Left lung (tissue), 10 donors: ENCODE measurements around the gene PIGN. TPM values are rescaled to one million over a fixed set of nuclear protein-coding genes. Genes with fewer than 3 reads are reported as not detected.

Source experiments
- ATAC-seq: fragments of 200-7000 bp; cut with Tn5 transposase; one replicate; pipeline ENCODE4 v1.9.1; 2020; ENCODE audit warnings: moderate library complexity
- DNase-seq, 4 donors: peaks; one replicate each; pipeline ENCODE4 v3.0.0-alpha.2; 2013 to 2020
- H3K27ac ChIP-seq, 2 donors: fragments of 200-600 bp; sonication (generic) in 1 of 2; one replicate each; pipeline versions ENCODE4 v1.5.0 to v1.8.0; 2020 to 2021
- H3K27me3 ChIP-seq, 2 donors: fragments of 200-600 bp; sonication (generic) in 1 of 2; one replicate each; pipeline versions ENCODE4 v1.5.0 to v1.8.0; 2020 to 2021
- H3K36me3 ChIP-seq, 2 donors: fragments of 200-600 bp; sonication (generic) in 1 of 2; one replicate each; pipeline versions ENCODE4 v1.5.0 to v1.8.0; 2020 to 2021
- H3K4me1 ChIP-seq, 2 donors: fragments of 200-600 bp; one replicate each; pipeline ENCODE4 v1.8.0; 2021
- H3K4me3 ChIP-seq, 2 donors: fragments of 200-600 bp; sonication (generic) in 1 of 2; one replicate each; pipeline versions ENCODE4 v1.5.0 to v1.8.0; 2020 to 2021; ENCODE audit warnings: mild to moderate bottlenecking in 1 of 2
- H3K9me3 ChIP-seq, 2 donors: fragments of 200-600 bp; sonication (generic) in 1 of 2; one replicate each; pipeline versions ENCODE4 v1.5.0 to v1.8.0; 2020 to 2021
- intact Hi-C, 2 donors: fragments of 100-400 bp; cut with DNase I; formaldehyde crosslinking; loops; one replicate each; pipeline versions ENCODE4 v1.11.2 to v1.14.2; 2022
- polyA plus RNA-seq, 6 donors: library from polyadenylated mRNA; unstranded; fragments of 120-200 nt; gene quantifications; one replicate each; pipeline ENCODE4 v1.2.1, GENCODE V29; 2013; ENCODE audit not compliant: insufficient read length in 6 of 6
- total RNA-seq, 2 donors: library from RNA; stranded (reverse); fragmentation: NEBNext Ultra II Directional; extraction: Animal tissue kit (Norgen Biotek cat#: 25700); gene quantifications; one replicate each; pipeline ENCODE4 v1.2.1, GENCODE V29; 2021
- TF ChIP-seq, protein P1 (sequence below), 2 donors: fragments of 200-600 bp; sonication (generic) in 1 of 2; IDR thresholded peaks; one replicate each; pipeline versions ENCODE4 v1.5.0 to v1.8.0; 2021; ENCODE audit warnings: antibody characterized with exemption in 2 of 2
- donor health status: DM: no; HTN: yes; CAD: no.
- donor health status: DM: no; HTN: no; CAD: no.

PIGN gene
- total and polyA plus RNA-seq, 8 donors: 28.1 to 36.8 (median 29.5) TPM

DNA sequence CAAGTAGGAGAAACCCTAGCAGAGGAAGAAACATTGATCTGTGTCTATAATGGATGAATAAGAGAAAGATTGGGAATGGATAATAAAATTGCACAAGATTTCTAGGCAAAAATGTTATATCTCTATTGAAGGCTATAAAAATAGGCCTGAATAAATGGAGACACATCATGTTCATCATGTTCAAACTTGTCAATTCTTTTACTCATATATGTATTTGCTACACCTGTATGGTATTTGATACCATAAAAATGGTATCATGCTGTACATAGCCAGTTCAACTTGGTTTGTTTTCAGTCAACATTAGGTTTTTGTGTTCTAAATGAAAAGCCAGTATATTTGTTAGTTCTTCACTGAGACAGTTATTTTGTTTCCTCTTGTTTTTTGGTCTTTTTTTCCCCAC, 161.9 kb downstream of the PIGN start:
- H3K27me3 ChIP-seq: no peaks in the 10 kb centered on the region
- intact Hi-C loops: no loop called here

DNA sequence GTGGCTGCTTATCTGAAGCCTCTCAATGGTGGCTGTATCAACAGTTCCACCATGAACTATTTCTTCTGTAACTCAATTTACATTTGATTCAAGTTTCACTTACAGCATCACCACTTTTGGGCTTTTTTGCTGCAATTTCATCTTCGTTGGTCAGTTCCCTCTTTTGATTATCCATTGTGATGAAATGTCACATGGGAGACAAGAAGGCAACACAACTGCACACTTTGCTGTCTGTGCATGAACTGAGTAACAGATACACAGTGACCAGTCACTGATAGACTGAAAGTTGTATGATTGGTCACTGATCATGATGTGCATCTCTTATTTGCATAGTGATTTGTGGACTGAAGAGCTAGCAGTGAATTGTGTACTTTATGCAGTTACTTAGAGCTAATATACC, 163.3 kb downstream of the PIGN start:
- Histone ChIP-seq H3K9me3 (no peaks in the 10 kb centered on the region), H3K4me3 (no peak overlapping the region), H3K4me1 (no peaks in the 10 kb centered on the region), H3K27me3 (no peaks in the 10 kb centered on the region), H3K27ac (no peak overlapping the region), H3K36me3 (no peaks in the 10 kb centered on the region)
- TF ChIP-seq, protein P1, sequence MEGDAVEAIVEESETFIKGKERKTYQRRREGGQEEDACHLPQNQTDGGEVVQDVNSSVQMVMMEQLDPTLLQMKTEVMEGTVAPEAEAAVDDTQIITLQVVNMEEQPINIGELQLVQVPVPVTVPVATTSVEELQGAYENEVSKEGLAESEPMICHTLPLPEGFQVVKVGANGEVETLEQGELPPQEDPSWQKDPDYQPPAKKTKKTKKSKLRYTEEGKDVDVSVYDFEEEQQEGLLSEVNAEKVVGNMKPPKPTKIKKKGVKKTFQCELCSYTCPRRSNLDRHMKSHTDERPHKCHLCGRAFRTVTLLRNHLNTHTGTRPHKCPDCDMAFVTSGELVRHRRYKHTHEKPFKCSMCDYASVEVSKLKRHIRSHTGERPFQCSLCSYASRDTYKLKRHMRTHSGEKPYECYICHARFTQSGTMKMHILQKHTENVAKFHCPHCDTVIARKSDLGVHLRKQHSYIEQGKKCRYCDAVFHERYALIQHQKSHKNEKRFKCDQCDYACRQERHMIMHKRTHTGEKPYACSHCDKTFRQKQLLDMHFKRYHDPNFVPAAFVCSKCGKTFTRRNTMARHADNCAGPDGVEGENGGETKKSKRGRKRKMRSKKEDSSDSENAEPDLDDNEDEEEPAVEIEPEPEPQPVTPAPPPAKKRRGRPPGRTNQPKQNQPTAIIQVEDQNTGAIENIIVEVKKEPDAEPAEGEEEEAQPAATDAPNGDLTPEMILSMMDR (IDR thresholded peaks at IDR 0.05): no peak
- ATAC-seq (no peak), DNase-seq (no peak)
- intact Hi-C loops: no loop called here

More for the DNA sequence above, 161.9 kb downstream of the PIGN start:
- ATAC-seq: no peak
- Histone ChIP-seq H3K36me3 (no peaks in the 10 kb centered on the region), H3K27ac (no peak overlapping the region), H3K4me3 (no peak overlapping the region), H3K4me1 (no peaks in the 10 kb centered on the region), H3K9me3 (no peaks in the 10 kb centered on the region)
- DNase-seq: no peak
- TF ChIP-seq, protein P1 (IDR thresholded peaks at IDR 0.05): no peak

DNA sequence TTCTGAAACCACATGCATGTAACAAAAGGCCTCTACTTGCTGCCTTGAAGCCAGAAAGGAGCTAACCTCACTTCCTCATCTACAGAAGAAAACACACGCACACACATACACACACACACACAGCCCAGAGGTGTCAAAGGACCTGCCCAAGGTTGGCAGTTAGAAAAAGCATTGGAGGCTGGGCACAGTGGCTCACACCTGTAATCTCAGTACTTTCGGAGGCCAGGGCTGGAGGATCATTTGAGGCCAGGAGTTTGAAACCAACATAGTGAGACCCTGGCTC, 168.2 kb downstream of the PIGN start:
- no peaks in the 10 kb centered on the region for H3K36me3 ChIP-seq
- no peaks in the 10 kb centered on the region for H3K4me1 ChIP-seq
- DNase-seq (no peak), ATAC-seq (no peak)
- intact Hi-C loops: no loop called here
- no peaks in the 10 kb centered on the region for H3K9me3 ChIP-seq
- no peaks in the 10 kb centered on the region for H3K27me3 ChIP-seq
- no peak overlapping the region for H3K4me3 ChIP-seq
- TF ChIP-seq, protein P1 (IDR thresholded peaks at IDR 0.05): no peak
- H3K27ac ChIP-seq: no peak overlapping the region

DNA sequence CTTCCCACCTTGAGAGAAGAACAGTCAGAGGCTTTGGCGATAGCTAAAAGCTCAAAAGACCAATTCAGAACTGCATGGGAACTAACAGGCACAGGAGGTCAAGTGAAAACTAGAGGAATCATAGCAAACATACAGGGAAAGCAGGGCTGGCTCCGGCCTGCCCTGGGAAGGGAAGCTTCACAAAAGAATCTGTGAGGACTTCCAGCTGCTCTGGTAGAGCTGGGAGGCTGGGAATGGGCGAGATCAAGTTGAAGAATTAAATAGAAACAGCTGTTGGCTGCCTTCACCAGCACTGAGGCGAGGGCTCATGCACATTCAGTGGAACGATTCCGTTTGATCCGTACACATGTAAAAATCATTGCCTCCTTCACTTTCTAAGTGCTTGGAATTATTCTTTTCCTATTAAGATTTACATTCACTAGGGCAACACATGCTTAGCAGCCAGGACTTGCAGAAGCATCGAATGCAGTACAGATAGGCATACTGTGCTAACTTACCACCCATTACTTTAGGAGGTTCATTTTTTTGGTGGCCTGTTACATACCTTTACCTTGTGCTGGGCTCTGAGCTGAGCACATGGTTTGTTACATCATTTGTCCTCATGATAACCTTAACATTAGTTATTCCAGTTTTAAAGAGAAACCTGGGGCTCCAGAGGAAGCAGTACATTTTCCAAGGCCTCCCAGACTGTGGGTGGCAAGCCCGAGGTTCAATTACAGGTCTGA, 168.7 kb downstream of the PIGN start:
- Histone ChIP-seq H3K27ac (no peak overlapping the region), H3K27me3 (no peaks in the 10 kb centered on the region), H3K4me3 (no peak overlapping the region), H3K36me3 (no peaks in the 10 kb centered on the region), H3K9me3 (no peaks in the 10 kb centered on the region), H3K4me1 (no peaks in the 10 kb centered on the region)
- ATAC-seq: peak; percentile 78
- TF ChIP-seq, protein P1 (IDR thresholded peaks at IDR 0.05): no peak
- peak in 3 of 4 donors; percentile 36 to 93 (median 87) for DNase-seq
- intact Hi-C loops: no loop called here

DNA sequence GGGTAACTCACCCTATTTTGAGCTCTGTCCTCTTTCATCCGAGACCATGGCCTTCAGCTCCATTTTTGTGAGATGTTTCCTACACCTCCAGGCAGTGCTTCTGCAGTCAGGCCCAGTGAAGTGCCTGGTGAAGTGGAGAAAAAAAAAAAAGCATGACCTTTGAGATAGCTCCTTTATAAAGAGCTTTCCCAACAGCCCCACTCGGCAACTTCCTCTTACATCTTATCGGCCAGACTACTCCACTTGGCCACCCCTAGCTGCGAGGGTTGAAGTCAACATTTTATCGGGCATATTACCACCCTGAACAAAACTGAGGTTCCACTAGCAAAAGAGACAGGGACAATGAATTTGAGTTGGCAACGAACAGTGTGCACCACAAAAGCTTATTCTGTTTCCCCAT, 169.2 kb downstream of the PIGN start:
- intact Hi-C loops: no loop called here
- TF ChIP-seq, protein P1 (IDR thresholded peaks at IDR 0.05): no peak
- Histone ChIP-seq H3K9me3 (no peaks in the 10 kb centered on the region), H3K27me3 (no peaks in the 10 kb centered on the region), H3K4me1 (no peaks in the 10 kb centered on the region), H3K36me3 (no peaks in the 10 kb centered on the region), H3K27ac (no peak overlapping the region), H3K4me3 (no peak overlapping the region)
- DNase-seq (no peak), ATAC-seq (peak; percentile 76)
